NK-92 treated with Interleukin-12 subunit alpha and Interleukin-12 subunit beta, amount 100 ng/mL, for 24 hours (cell line): ENCODE results near the gene TRMT2B.
"Not testable (repeated sequence)": the region's sequence is repeated elsewhere in the genome, so short reads cannot be mapped to it uniquely, and the experiment has no call there.

Source experiments
- DNase-seq: peaks from one replicate; lab custom pipeline; 2025; lab: John Stamatoyannopoulos, UW

The TRMT2B gene

GRCh38 chrX:100999451-100999850, 52.5 kb downstream of the TRMT2B start:
- DNase-seq: no peak

- DNase-seq: peak; percentile 35
Observed at GRCh38 chrX:100995469-100995868, 56.4 kb downstream of the TRMT2B start.

GRCh38 chrX:100994352-100995281, 57.3 kb downstream of the TRMT2B start:
- DNase-seq: peak; percentile 7

- no peak for DNase-seq
Observed at GRCh38 chrX:100990139-100990538, 61.8 kb downstream of the TRMT2B start.

GRCh38 chrX:100984818-100985217, 67.1 kb downstream of the TRMT2B start:
- no peak for DNase-seq

- not testable (repeated sequence) for DNase-seq
Observed at GRCh38 chrX:100981498-100981845, 70.4 kb downstream of the TRMT2B start.

- DNase-seq: no peak
Observed at GRCh38 chrX:100980608-100981497, 71.1 kb downstream of the TRMT2B start.

- no peak for DNase-seq
Observed at GRCh38 chrX:100979881-100980607, 71.9 kb downstream of the TRMT2B start.

GRCh38 chrX:100976211-100976610, 75.7 kb downstream of the TRMT2B start:
- no peak for DNase-seq

GRCh38 chrX:100975212-100975611, 76.7 kb downstream of the TRMT2B start:
- no peak for DNase-seq

GRCh38 chrX:100973411-100973810, 78.5 kb downstream of the TRMT2B start:
- DNase-seq: no peak

GRCh38 chrX:100969936-100970335, 82.0 kb downstream of the TRMT2B start:
- no peak for DNase-seq

GRCh38 chrX:100969408-100969807, 82.5 kb downstream of the TRMT2B start, which contains the start of gene ARL13A:
Gene ARL13A (plus strand): TSS chrX:100969708. CDS start chrX:100973690, 3,982 bp downstream.
- DNase-seq: no peak

- no peak for DNase-seq
Observed at GRCh38 chrX:100964362-100964761, 87.5 kb downstream of the TRMT2B start.

GRCh38 chrX:100962811-100963210, 89.1 kb downstream of the TRMT2B start:
- DNase-seq: no peak
